Prostate gland (tissue), 2 donors: ENCODE data around the gene ACSM6. TPM values are rescaled to one million over a fixed set of nuclear protein-coding genes. Genes with fewer than 3 reads are reported as not detected.

Source experiments
- DNase-seq: peaks from one replicate; pipeline ENCODE4 v3.0.0-alpha.2; 2019; ENCODE audit warnings: low spot score
- H3K27ac ChIP-seq, 2 donors: fragments of 200-600 bp; sonication (generic); 2 replicates each; pipeline ENCODE4 v1.5.1; 2017 to 2019
- H3K27me3 ChIP-seq: fragments of 200-600 bp; sonication (generic); replicated peaks from 2 replicates; pipeline ENCODE4 v1.5.1; 2019; ENCODE audit not compliant: insufficient read depth
- H3K36me3 ChIP-seq, 2 donors: fragments of 200-600 bp; sonication (generic); 1 replicate in 1 of 2; 2 replicates in 1 of 2; pipeline versions ENCODE4 v1.5.1 to v1.8.1; 2017 to 2019
- H3K4me1 ChIP-seq: fragments of 200-600 bp; sonication (generic); replicated peaks from 2 replicates; pipeline ENCODE4 v1.5.1; 2019
- H3K4me3 ChIP-seq, 2 donors: fragments of 200-600 bp; sonication (generic); 2 replicates each; pipeline ENCODE4 v1.5.1; 2017 to 2019
- H3K9me3 ChIP-seq: fragments of 200-600 bp; sonication (generic); 2 replicates; pipeline ENCODE4 v1.5.1; 2017
- POLR2A ChIP-seq: fragments of 450-650 bp; IDR thresholded peaks from one replicate; pipeline ENCODE4 v1.6.1; 2016; ENCODE audit warnings: antibody characterized with exemption, mild to moderate bottlenecking
- POLR2AphosphoS5 ChIP-seq: sonication (generic); formaldehyde crosslinking; IDR thresholded peaks from one replicate; pipeline ENCODE4 v1.6.1; 2017; ENCODE audit warnings: antibody characterized with exemption
- WGBS: methylation state at CpG from one replicate; pipeline ENCODE4 v1.1.5; 2018; 5-methylcytosine and 5-hydroxymethylcytosine counted together
- intact Hi-C: fragments of 100-400 bp; cut with DNase I; formaldehyde crosslinking; loops from one replicate; pipeline ENCODE4 v1.14.2; 2022
- total RNA-seq, 2 donors: library from RNA; depleted of rRNA; stranded (reverse); fragments of >200 nt; gene quantifications; one replicate each; pipeline ENCODE4 v1.1.0, GENCODE V29; 2016
- TF ChIP-seq, protein P1 (sequence below), 4 experiments: fragments of 200-600 bp in 2 of 4; fragments of 450-650 bp in 2 of 4; sonication (generic) in 2 of 4; IDR thresholded peaks; 1 replicate in 3 of 4; 2 replicates in 1 of 4; pipeline ENCODE4 v1.5.1; 2016 to 2019; ENCODE audit warnings: antibody characterized with exemption in 4 of 4, mild to moderate bottlenecking in 2 of 4, moderate library complexity in 2 of 4

The ACSM6 gene
- total RNA-seq, 2 donors from 2014 or later: not detected

DNA sequence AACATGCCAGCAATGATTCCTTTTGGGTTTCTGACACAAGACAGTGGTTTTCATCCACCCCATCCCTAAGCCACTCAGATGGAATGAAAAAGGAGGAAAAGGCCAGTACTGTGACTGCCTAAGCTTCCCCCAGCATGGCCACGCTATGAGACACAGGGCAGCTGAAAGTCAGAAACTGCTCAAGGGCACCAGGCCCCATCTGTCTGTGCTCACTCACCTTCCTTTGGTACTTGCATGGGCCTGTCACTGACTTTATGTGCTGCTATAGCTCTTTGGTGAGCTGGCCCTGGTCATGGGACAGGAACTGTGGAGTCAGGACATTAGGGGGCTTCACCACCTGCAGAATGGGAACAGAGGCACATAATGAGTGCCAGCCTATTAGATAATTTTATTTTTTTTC is 21.2 kb upstream of the ACSM6 start:
- whole genome bisulfite sequencing: 76% methylated on average over 1 of the region's 1 CpG
- no peak for DNase-seq
- H3K4me3 ChIP-seq: no peak overlapping the region
- no peak overlapping the region for H3K27ac ChIP-seq
- no peaks in the 10 kb centered on the region for H3K4me1 ChIP-seq
- H3K36me3 ChIP-seq: no peaks in the 10 kb centered on the region
- intact Hi-C loops: no loop called here
- no peaks in the 10 kb centered on the region for H3K27me3 ChIP-seq
- H3K9me3 ChIP-seq: no peaks in the 10 kb centered on the region
- TF ChIP-seq POLR2A (no peak), POLR2AphosphoS5 (no peak)
- TF ChIP-seq, protein P1, sequence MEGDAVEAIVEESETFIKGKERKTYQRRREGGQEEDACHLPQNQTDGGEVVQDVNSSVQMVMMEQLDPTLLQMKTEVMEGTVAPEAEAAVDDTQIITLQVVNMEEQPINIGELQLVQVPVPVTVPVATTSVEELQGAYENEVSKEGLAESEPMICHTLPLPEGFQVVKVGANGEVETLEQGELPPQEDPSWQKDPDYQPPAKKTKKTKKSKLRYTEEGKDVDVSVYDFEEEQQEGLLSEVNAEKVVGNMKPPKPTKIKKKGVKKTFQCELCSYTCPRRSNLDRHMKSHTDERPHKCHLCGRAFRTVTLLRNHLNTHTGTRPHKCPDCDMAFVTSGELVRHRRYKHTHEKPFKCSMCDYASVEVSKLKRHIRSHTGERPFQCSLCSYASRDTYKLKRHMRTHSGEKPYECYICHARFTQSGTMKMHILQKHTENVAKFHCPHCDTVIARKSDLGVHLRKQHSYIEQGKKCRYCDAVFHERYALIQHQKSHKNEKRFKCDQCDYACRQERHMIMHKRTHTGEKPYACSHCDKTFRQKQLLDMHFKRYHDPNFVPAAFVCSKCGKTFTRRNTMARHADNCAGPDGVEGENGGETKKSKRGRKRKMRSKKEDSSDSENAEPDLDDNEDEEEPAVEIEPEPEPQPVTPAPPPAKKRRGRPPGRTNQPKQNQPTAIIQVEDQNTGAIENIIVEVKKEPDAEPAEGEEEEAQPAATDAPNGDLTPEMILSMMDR (IDR thresholded peaks at IDR 0.05): no peak

DNA sequence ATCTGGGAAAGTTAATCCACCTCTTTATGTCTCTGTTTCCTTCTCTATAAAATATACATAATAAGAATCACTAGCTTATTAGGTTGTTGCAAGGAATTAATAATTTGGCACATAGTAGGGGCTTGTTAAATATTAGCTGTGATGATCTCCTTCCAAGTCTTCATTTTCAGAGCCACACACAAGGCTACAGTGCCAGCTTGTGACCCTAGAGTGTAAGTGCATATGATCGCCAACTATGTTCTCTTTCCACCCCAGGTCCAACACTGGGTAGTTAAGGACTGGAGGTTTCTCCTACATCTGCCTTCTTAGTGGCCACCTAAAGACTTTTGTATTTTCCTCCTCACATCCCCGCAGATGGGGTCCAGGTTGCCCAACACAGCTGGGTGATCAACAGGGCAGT is 17.9 kb upstream of the ACSM6 start:
- DNase-seq: no peak
- WGBS: 100% methylated on average over 2 of the region's 2 CpGs
- Histone ChIP-seq H3K36me3 (no peaks in the 10 kb centered on the region), H3K4me1 (no peaks in the 10 kb centered on the region), H3K27me3 (no peaks in the 10 kb centered on the region), H3K4me3 (no peak overlapping the region), H3K9me3 (no peaks in the 10 kb centered on the region), H3K27ac (no peak overlapping the region)
- intact Hi-C loops: no loop called here
- no peak for TF ChIP-seq POLR2A
- no peak for TF ChIP-seq POLR2AphosphoS5
- TF ChIP-seq, protein P1 (IDR thresholded peaks at IDR 0.05): no peak

DNA sequence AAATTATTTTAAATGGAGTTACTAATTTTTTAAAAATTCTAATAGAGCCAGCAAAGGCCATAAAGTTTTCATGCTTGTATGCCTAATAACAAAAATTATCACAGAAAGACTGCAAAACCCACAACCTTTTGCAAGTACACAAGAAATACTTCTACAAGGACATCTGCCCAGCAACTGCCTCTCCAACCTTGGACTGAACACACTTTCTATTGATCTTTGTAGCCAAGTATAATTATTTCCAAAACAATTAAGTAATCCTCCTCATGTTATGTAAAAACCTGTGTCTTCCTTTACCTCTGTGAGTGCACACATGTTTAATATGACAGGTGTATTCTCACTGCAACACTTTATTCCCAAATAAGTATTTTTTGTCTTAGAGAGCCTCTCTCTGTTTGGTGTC is 16.6 kb upstream of the ACSM6 start:
- Histone ChIP-seq H3K36me3 (no peaks in the 10 kb centered on the region), H3K27ac (no peak overlapping the region), H3K27me3 (no peaks in the 10 kb centered on the region), H3K9me3 (no peaks in the 10 kb centered on the region), H3K4me1 (no peaks in the 10 kb centered on the region), H3K4me3 (no peak overlapping the region)
- TF ChIP-seq POLR2AphosphoS5 (no peak), POLR2A (no peak)
- TF ChIP-seq, protein P1 (IDR thresholded peaks at IDR 0.05): no peak
- intact Hi-C loops: no loop called here
- DNase-seq: no peak

DNA sequence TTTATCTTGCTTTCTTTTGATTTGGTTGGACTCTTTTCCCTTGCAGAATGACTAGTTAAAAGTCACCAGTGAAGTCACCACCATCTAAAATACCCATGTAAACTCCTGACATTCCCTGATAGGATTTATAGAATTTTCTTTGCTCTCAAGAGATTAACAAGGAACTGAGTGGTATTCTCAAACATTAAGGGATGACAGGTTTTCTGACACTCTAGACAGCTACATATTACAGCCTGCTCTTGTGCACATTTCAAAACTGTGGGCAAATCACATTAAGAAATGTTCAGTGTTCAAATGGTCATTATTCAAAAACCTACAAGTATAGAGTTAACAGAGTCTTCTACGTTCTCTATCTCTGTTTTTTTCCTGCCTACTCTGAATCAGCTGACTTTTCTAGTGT is 15.8 kb upstream of the ACSM6 start:
- Histone ChIP-seq H3K9me3 (no peaks in the 10 kb centered on the region), H3K27ac (no peak overlapping the region), H3K4me3 (no peak overlapping the region), H3K4me1 (no peaks in the 10 kb centered on the region), H3K27me3 (no peaks in the 10 kb centered on the region), H3K36me3 (no peaks in the 10 kb centered on the region)
- 52% methylated on average over 1 of the region's 1 CpG for WGBS
- intact Hi-C loops: no loop called here
- TF ChIP-seq, protein P1 (IDR thresholded peaks at IDR 0.05): no peak
- TF ChIP-seq POLR2AphosphoS5 (no peak), POLR2A (no peak)
- no peak for DNase-seq

DNA sequence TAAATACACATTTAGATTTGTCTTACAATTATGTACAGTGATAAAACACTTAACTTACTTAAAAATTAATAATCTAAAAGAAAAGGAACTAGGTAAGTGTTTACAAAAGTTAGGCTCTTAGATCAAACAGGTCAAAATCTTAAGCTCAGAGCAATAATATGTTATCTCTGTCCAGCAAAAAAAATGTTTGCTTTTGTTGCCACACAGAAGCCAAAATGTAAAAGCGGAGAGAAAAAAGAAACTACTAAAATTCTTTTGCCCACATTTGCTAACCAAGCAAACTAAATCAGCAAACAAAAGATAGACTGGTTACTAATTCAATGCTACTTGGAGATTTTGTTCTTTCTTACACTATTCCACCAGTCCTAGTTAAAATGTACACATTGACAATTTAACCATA is 15.2 kb upstream of the ACSM6 start:
- TF ChIP-seq POLR2A (no peak), POLR2AphosphoS5 (no peak)
- TF ChIP-seq, protein P1 (IDR thresholded peaks at IDR 0.05): no peak
- no peak for DNase-seq
- H3K27ac ChIP-seq: no peak overlapping the region

More for the DNA sequence above, 15.2 kb upstream of the ACSM6 start:
- Histone ChIP-seq H3K4me3 (no peak overlapping the region), H3K4me1 (no peaks in the 10 kb centered on the region), H3K36me3 (no peaks in the 10 kb centered on the region), H3K9me3 (no peaks in the 10 kb centered on the region), H3K27me3 (no peaks in the 10 kb centered on the region)
- intact Hi-C loops: no loop called here
- 65% methylated on average over 1 of the region's 1 CpG for WGBS
